Measurements from ENCODE around the gene SSNA1.

- TF ChIP-seq CTCF (IDR thresholded peaks at IDR 0.05) (no peak), POLR2A (IDR thresholded peaks at IDR 0.05) (no peak)
Observed at GRCh38 chr9:137173796-137174664, 14.4 kb upstream of the SSNA1 start.

All from lower leg skin (tissue), 3 donors.